Fibroblast of lung (primary cell): Measurements from ENCODE around the gene KAT2B.

Experiments
- CTCF ChIP-seq, 2 donors: IDR thresholded peaks in 1 of 2; conservative IDR thresholded peaks in 1 of 2; 1 replicate in 1 of 2; 2 replicates in 1 of 2; pipeline ENCODE4 v1.5.1; 2011 to 2012; ENCODE audit warnings: low read length in 2 of 2, control low read depth in 1 of 2, inconsistent platforms in 1 of 2, low read depth in 1 of 2, mild to moderate bottlenecking in 1 of 2
- EZH2 ChIP-seq: IDR thresholded peaks from 2 replicates; pipeline ENCODE4 v1.5.1; 2012; ENCODE audit warnings: low read length, control low read depth, mild to moderate bottlenecking; ENCODE audit errors: missing control alignments

- no peak for TF ChIP-seq CTCF (conservative IDR thresholded peaks at IDR 0.05 in 1 of 2, IDR thresholded peaks at IDR 0.05 in 1 of 2; ENCODE audit: low read depth in 1 of 2, low read length in 2 of 2)
- TF ChIP-seq EZH2: no peak
These were observed 59.9 kb downstream of the KAT2B start for GRCh38 chr3:20100151-20100550.
